Activated T-cell treated with anti-CD3 and anti-CD28 coated beads, Interleukin-2, amount 50 U/mL, for 72 hours (primary cell): ENCODE results near the gene C20orf144. TPM values are rescaled to one million over a fixed set of nuclear protein-coding genes. Genes with fewer than 3 reads are reported as not detected.

Source experiments
- ATAC-seq, 2 donors: fragments of 150-1000 bp; cut with Tn5 transposase; replicated peaks in 1 of 2; 2 replicates each; pipeline ENCODE4 v1.10.0; 2021; ENCODE audit warnings: moderate library complexity in 2 of 2, mild to moderate bottlenecking in 1 of 2
- DNase-seq, 2 donors: peaks; one replicate each; pipeline ENCODE4 v3.0.0; 2021 to 2022; ENCODE audit warnings: mixed read lengths in 1 of 2
- H3K27ac Mint-ChIP-seq: one replicate; pipeline ENCODE4 v1.8.0; 2022; ENCODE audit warnings: mild to moderate bottlenecking, moderate library complexity, mixed read lengths
- H3K27me3 Mint-ChIP-seq: one replicate; pipeline ENCODE4 v1.8.0; 2022; ENCODE audit warnings: low read depth, mixed read lengths
- H3K36me3 Mint-ChIP-seq, 2 donors: one replicate each; pipeline ENCODE4 v1.8.0; 2022; ENCODE audit warnings: mixed read lengths in 2 of 2, mild to moderate bottlenecking in 1 of 2; ENCODE audit not compliant: insufficient read depth in 2 of 2
- H3K4me1 Mint-ChIP-seq: one replicate; pipeline ENCODE4 v1.8.0; 2022; ENCODE audit warnings: low read depth, mixed read lengths
- H3K4me3 Mint-ChIP-seq, 2 donors: one replicate each; pipeline ENCODE4 v1.8.0; 2022; ENCODE audit warnings: mild to moderate bottlenecking in 2 of 2, mixed read lengths in 2 of 2, moderate library complexity in 2 of 2
- H3K9me3 Mint-ChIP-seq, 2 donors: one replicate each; pipeline ENCODE4 v1.8.0; 2022; ENCODE audit warnings: mixed read lengths in 2 of 2
- total RNA-seq, 2 donors: library from RNA; stranded (reverse); gene quantifications; one replicate each; pipeline ENCODE4 v1.2.3, GENCODE V29; 2022

Gene C20orf144
- total RNA-seq, 2 donors from 2014 or later, result 0.17 to 0.23 TPM

DNA sequence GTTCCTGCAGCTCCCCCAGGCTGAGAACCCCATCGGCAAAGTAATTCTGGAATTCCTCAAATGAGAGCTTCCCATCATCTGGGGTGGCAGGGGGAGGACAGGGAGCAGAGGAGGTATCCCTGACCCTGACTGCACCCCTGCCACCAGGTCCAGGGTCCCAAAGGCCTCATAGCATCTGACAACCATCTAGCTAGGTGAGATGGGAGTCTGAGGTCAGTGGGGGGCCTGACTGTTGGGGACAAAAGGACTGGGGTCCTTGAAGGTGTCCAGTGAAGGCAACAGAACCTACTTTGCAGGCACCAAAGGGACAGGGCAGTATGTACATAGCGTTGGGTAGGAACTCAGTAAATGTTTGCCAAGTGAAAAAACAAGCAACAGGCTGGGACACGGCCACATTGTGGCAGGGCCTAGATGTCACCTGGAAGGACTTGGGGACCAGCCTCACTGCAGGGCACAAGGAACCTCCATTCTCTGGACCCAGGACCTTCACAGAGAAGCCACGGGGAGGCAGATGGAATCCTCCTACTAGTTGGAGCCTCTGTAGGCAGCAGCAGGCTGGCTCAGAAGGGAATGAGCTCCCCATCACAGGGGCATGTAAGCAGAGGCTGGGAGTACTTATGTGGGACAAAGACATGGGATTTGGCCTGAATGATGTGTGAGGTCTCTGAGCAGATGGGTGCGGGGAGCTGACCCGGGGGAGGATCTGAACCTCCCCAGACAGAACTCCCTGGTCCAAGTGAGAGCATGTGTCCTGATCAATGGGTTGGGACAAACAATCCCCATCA, 8.8 kb downstream of the C20orf144 start:
- Mint-ChIP-seq H3K4me3 (no peak overlapping the region), H3K27me3 (no peaks in the 10 kb centered on the region), H3K27ac (no peak overlapping the region), H3K4me1 (peaks cover 41% of the 10 kb centered on the region), H3K9me3 (no peaks in the 10 kb centered on the region), H3K36me3 (peaks cover 0 to 5% of the 10 kb centered on the region in 2 donors)
- no peak for DNase-seq
- ATAC-seq, result no peak

DNA sequence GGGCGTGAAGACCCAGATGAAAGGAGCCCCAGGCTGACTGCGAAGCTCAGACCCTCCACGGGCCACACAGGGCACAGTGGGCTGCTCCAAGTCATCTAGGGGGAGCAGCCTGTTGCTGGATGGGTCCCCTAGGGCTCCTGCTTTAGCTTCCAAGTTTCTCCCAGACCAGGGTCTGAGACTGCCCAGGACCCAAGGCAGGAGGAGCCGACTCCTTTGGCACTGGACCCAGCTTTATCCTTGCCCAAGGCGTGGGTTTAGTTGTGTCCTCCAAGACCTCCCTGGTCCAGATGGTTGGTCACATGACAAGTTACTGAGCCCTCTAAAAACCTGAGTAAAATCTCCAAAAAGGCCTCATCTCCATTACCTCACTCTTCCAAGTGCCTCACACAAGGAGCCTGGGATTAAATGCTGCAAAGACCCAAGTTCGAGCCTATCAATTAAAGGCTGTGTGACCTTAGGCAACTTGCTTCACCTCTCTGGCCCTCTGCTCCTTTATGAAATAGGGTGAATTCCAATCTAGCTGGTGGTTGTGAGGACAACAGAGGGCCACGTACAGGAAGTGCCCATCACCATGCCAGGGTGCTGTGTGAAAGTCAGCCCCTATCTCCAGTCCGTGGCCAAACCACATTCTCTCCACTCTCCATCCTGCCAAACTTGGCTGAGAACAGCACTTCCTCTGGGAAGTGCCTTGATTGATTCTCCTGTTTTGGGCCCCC, 9.6 kb downstream of the C20orf144 start:
- H3K4me3 Mint-ChIP-seq, result no peak overlapping the region

DNA sequence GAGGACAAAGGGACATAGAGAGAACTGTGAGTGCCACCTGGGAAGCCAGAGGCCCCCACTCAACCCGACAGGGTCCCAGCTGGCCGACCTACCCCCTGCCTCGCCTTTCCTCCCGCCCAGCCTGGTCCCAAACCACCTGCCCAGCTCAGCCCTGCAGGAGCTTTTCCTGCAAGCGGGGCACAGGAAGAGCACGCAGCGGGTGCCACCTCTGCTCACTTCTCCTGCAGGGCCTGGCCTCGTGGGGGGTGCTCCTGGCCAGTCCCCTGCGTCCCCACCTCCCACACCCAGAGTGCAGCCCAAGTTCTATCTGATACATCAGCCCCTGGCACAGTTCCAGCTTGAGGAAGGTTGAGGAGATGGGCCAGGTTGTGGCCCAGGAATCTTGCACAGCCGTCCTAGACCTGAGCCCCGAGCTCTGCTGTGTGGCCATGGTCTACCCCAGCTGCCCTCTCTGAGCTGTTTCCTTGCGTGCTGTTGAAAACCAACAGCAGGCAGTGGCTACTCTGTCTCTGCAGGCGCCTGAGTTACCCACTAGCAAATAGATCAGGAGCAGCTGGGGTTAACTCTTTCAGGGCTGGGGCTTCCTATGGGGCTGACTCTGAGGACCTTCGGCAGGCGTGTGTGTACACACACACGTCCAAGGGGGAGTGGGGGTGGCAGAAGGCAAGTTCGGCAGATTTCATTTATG, 10.4 kb downstream of the C20orf144 start:
- no peaks in the 10 kb centered on the region for H3K9me3 Mint-ChIP-seq
- no peak for DNase-seq
- no peak for ATAC-seq
- H3K36me3 Mint-ChIP-seq, result peaks cover 0 to 6% of the 10 kb centered on the region in 2 donors
- no peak overlapping the region for H3K27ac Mint-ChIP-seq
- H3K27me3 Mint-ChIP-seq, result no peaks in the 10 kb centered on the region
- H3K4me3 Mint-ChIP-seq, result peak overlapping the region; percentile 82 to 87
- H3K4me1 Mint-ChIP-seq, result peaks cover 36% of the 10 kb centered on the region

More for the DNA sequence above, 9.6 kb downstream of the C20orf144 start:
- H3K36me3 Mint-ChIP-seq, result peaks cover 0 to 5% of the 10 kb centered on the region in 2 donors
- ATAC-seq (no peak), DNase-seq (no peak)
- peaks cover 37% of the 10 kb centered on the region for H3K4me1 Mint-ChIP-seq
- H3K27me3 Mint-ChIP-seq, result no peaks in the 10 kb centered on the region
- no peak overlapping the region for H3K27ac Mint-ChIP-seq
- H3K9me3 Mint-ChIP-seq, result no peaks in the 10 kb centered on the region

GRCh38 chr20:33673114-33673409, 10.9 kb downstream of the C20orf144 start:
- no peaks in the 10 kb centered on the region for H3K27me3 Mint-ChIP-seq
- DNase-seq, result no peak
- H3K36me3 Mint-ChIP-seq, result peaks cover 0 to 9% of the 10 kb centered on the region in 2 donors
- peaks cover 35% of the 10 kb centered on the region for H3K4me1 Mint-ChIP-seq
- no peaks in the 10 kb centered on the region for H3K9me3 Mint-ChIP-seq
- peak overlapping the region; percentile 82 to 87 for H3K4me3 Mint-ChIP-seq
- H3K27ac Mint-ChIP-seq, result no peak overlapping the region
- no peak for ATAC-seq

DNA sequence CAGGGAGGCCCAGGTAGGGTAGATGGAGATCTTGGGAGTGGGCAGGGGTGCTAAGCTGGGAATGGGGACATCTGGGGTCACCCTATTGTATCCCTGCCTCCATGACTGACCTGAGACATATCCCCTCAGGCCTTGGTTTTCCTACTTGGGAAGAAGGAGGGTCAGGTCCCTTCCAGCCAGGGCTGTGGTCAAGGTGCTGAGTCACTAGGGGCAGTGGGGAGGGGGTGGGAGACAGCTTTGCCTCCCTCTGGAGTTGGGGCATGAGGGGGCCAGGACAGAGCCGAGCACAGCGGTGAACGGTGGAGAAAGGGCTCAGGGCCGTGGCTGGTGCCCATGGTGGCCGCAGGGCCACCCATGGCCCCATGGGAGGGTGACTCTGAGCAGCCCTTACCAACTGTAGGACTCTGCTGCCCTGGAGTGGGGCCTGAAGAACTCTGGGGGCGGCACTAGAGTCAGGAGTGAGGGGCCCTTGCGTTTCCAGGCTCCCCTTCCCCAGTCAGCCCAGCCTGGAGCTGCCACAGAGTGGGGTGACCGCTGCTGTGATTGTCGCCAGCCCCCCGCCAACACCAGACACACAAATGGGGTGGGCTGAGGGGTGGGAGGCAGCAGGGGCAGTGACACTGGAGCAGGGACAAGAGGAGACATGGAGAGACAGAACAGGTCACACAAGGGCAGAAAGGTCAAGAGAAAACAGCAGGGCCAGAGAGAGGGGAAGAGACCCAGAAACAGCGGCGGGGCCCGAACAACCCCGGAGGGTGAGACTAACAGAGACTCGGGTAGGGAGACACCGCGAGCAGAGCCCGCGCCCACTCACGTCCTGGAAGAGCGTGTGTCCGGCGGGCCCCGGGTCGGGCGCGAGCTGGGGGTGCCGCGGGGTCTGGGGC, 11.5 kb downstream of the C20orf144 start:
- H3K27ac Mint-ChIP-seq, result no peak overlapping the region
- peaks cover under 1 to 9% of the 10 kb centered on the region in 2 donors for H3K36me3 Mint-ChIP-seq
- peak overlapping the region; percentile 82 to 87 for H3K4me3 Mint-ChIP-seq
- H3K27me3 Mint-ChIP-seq, result no peaks in the 10 kb centered on the region
- H3K4me1 Mint-ChIP-seq, result peaks cover 35% of the 10 kb centered on the region
- ATAC-seq (no peak), DNase-seq (no peak)
- no peaks in the 10 kb centered on the region for H3K9me3 Mint-ChIP-seq

DNA sequence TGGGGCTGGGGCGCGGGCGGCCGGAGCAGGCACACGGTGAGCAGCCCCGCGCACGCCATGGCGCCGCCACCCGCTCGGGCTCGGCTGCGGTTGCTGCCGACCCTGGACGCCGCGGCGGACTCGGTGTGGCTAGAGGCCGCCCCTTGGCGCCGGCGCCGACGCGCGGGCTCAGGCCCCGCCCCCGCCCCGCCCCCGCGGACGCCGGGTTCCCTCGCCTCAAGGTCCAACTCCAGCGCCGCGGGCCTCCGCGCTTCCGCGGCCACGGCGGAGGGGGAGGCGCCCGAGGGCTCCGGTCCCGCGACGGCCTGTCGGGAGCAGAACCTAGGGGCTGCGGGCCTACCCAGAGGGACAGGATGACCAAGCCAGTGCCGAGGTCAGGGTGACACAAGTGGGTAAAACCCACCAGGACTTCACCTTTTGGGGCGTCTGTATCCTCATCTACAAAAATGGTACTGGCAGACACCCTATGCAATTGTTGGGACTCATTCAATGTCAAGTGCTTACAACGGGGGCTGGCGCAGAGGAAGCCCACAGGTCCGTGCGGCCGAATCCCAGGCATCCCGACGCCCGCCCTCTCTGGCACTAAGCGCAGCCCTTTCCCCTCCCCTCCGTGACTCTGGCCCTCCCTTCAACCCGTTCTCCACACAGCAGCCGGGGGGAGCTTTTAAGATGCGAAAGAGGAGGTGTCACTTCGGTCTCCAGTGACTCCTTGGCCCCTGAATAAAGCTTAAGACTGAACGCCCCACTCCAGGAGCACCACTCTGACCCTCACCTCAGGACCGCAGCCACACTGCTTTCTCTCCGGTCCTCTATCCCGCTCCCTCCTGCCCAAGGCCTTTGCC, 12.4 kb downstream of the C20orf144 start, which contains the start of gene NECAB3:
Gene NECAB3 (minus strand): TSS at position 135 of the 842 bp plus-strand sequence. CDS start 76 bp downstream, at position 59.
- Mint-ChIP-seq H3K36me3 (peaks cover 4 to 17% of the 10 kb centered on the region in 2 donors), H3K4me3 (peak within 1 kb of the TSS; percentile 82 to 87), H3K9me3 (no peaks in the 10 kb centered on the region), H3K4me1 (peaks cover 44% of the 10 kb centered on the region), H3K27me3 (no peaks in the 10 kb centered on the region), H3K27ac (no peak within 1 kb of the TSS)
- DNase-seq, result peak; percentile 73 to 83
- peak; percentile 81 to 86 for ATAC-seq

DNA sequence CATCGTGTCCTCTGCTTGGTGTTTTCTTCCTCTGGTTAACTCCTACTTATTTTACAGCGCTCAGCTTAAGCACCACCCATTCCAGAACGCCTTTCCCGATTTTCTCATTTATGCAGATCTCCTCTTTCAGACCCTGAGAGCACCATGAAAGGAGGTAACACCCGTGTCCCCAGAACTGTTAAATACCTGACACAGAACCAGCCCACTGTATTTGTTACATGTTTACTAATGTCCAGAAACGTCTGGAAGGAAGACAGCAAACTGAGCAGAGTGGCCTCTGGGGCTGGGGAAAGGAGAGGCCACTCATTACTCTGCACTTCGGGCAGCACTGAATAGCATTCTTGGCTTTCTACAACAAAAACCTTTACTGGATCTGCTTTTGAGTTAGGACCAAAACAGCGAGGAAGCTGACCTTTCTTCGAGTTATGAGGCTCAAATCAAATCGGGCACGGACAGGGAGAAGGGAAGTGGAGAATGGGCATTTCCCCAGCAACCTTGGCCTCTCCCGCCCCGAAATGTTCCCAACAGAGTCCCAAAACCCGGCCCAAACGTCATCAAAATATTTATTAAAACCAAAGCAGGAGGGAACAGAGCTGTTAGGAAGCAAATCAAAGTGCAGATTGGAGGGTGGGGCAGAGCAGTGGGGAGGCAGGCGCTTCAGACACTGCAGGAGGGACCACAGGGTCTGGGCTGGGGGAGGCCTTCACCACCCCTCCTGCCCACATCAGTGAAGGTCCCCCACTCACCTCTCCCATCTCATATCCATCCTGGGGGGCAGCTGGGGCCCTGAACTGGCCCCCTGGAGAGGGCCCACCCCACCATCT, 13.2 kb downstream of the C20orf144 start:
- DNase-seq (no peak), ATAC-seq (no peak)
- Mint-ChIP-seq H3K4me3 (peak overlapping the region; percentile 73 to 75), H3K9me3 (no peaks in the 10 kb centered on the region), H3K27ac (no peak overlapping the region), H3K27me3 (no peaks in the 10 kb centered on the region), H3K36me3 (peaks cover 4 to 19% of the 10 kb centered on the region in 2 donors), H3K4me1 (peaks cover 52% of the 10 kb centered on the region)

GRCh38 chr20:33676121-33676520, 14.0 kb downstream of the C20orf144 start:
- Mint-ChIP-seq H3K27me3 (no peaks in the 10 kb centered on the region), H3K4me3 (no peak overlapping the region), H3K36me3 (peaks cover 4 to 19% of the 10 kb centered on the region in 2 donors), H3K27ac (no peak overlapping the region), H3K9me3 (no peaks in the 10 kb centered on the region), H3K4me1 (peaks cover 60% of the 10 kb centered on the region)
- DNase-seq (no peak), ATAC-seq (no peak)

DNA sequence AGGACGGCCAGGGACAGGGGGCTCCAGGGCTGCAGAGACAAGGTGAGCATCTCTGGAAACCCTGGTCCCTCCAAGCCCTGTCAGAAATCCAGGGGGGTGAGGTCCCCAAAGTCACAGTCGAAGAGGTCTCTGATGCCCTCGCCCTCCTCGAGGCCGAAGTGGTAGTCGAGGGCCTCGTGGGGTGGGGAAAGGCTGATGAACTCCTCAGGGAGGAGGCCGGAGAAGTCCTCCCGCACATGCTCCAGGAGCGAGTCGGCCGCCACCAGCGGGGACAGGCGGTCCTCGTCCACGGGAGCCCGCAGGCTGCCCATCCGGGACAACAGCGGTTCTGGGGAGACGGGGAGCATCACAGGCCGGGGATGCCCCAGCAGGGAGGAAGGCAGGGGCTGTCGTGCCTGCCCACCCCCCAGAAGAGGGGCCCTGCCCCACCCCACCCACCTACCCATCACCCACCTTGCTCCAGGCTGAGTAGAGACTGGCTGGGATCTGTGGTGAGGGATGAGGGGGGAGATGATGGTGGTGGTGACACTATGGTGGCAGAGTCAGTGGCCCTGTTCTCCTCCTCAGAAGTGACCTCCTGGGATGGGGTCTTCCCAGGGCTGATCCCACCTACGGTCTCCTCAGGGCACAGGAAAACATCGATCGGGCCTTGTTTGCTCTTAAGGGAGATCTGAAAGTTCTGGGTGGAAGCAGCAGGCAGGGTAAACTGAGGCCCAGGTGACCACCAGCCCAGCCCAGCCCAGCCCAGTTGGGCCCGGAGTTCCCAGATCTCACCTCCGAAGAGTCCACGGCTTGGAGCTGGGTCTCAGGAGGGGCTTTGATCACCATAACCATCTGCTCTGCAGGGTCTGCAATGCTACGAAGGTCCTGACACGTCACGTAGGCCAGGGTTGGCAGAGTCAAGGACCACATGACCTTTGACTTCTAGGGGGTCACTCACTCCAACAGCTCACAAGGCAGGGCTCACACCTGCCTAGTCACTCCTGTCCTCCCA, 14.8 kb downstream of the C20orf144 start:
- no peak for DNase-seq
- Mint-ChIP-seq H3K27me3 (no peaks in the 10 kb centered on the region), H3K9me3 (no peaks in the 10 kb centered on the region), H3K36me3 (peaks cover 4 to 22% of the 10 kb centered on the region in 2 donors), H3K4me3 (no peak overlapping the region), H3K27ac (no peak overlapping the region), H3K4me1 (peaks cover 68% of the 10 kb centered on the region)
- no peak for ATAC-seq

DNA sequence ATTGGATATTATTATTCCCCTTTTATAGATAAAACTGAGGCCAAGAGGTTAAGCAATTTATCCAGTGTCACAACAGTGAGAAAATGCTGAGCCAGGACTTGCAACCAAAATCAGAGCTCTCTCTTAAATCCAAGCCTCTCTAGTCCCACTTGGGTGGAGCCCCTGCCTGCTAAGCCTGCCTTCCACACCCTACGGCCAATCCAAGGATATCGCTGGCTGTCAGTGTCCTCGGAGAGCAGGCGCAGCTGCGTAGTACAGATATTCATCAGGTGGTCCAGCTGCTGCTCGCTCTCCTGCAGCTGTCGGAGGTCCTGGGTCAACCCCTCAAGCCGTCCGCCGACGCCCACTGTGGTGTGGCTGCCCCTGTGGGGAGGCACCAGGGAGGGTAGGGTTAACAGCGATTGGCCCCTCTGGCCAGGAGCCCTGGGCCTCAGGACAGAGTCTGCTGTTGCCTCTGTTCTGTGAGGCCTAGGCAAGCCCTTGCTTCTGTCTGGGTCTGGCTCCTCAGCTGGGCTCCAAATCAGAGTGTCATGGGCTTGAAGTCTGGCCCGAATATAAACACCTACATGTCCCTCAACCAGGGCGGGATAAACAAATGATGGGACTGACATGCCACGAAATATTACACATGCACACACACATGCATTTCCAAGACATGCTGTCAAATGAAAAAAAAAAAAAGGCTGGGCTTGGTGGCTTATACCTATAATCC, 16.0 kb downstream of the C20orf144 start:
- Mint-ChIP-seq H3K27ac (no peak overlapping the region), H3K4me1 (peaks cover 73% of the 10 kb centered on the region), H3K27me3 (no peaks in the 10 kb centered on the region), H3K4me3 (peak overlapping the region; percentile 60 to 66), H3K9me3 (no peaks in the 10 kb centered on the region), H3K36me3 (peaks cover 4 to 23% of the 10 kb centered on the region in 2 donors)
- DNase-seq, result no peak
- ATAC-seq, result no peak
